ENCODE data around the gene ANAPC15.

DNA sequence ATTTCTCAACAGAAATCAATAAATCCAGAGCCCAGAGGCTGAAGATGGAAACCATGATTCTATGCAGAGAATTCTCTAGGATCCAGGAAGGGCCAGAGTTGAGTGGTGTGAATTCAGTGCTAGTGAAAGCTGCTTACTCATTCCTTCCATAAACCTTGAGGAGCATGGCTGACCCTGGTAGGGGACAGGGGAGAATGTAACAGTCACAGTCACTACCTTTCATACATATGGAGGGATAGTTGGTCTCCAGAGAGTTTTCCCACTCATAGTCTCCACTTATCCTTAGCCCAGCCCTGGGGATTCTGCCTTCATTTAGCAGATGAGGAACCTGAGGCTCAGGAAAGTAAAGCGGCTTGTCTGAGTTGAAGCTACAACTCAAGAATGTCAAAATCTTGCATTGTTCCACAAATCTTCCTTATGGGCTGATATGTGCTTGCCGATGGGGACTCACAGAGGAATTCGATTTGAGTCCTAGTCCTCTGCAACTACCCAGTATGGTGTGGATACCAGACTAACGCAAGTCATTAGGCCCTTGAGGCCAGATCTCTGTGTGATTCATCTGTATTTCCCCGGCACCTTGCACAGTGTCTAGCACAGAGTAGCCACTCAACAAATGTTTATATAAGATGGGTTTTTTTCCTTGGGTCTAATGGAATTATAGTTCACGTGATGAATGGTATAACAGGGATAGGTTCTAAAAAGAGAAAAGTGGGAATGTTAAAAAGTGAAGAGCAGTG lies 3.7 kb upstream of the ANAPC15 start:
- TF ChIP-seq EZH2 (optimal IDR thresholded peaks at IDR 0.05; ENCODE audit: low read depth, low read length) = no peak
- TF ChIP-seq, protein P1, sequence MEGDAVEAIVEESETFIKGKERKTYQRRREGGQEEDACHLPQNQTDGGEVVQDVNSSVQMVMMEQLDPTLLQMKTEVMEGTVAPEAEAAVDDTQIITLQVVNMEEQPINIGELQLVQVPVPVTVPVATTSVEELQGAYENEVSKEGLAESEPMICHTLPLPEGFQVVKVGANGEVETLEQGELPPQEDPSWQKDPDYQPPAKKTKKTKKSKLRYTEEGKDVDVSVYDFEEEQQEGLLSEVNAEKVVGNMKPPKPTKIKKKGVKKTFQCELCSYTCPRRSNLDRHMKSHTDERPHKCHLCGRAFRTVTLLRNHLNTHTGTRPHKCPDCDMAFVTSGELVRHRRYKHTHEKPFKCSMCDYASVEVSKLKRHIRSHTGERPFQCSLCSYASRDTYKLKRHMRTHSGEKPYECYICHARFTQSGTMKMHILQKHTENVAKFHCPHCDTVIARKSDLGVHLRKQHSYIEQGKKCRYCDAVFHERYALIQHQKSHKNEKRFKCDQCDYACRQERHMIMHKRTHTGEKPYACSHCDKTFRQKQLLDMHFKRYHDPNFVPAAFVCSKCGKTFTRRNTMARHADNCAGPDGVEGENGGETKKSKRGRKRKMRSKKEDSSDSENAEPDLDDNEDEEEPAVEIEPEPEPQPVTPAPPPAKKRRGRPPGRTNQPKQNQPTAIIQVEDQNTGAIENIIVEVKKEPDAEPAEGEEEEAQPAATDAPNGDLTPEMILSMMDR (IDR thresholded peaks at IDR 0.05; ENCODE audit: low read length) = no peak
